Thymus (tissue), 11 donors: Measurements from ENCODE around the gene PPP1R18. TPM values are rescaled to one million over a fixed set of nuclear protein-coding genes. Genes with fewer than 3 reads are reported as not detected.

Source experiments
- DNase-seq, 9 donors: peaks; one replicate each; pipeline ENCODE4 v3.0.0-alpha.2; 2013; ENCODE audit warnings: low spot score in 9 of 9, low read depth in 6 of 9, missing footprints in 1 of 9
- H3K27ac ChIP-seq, 2 donors: one replicate each; pipeline ENCODE4 v1.5.1; 2013; ENCODE audit warnings: control low read depth in 1 of 2, low read depth in 1 of 2, low read length in 1 of 2, mild to moderate bottlenecking in 1 of 2, moderate library complexity in 1 of 2
- H3K27me3 ChIP-seq, 2 donors: one replicate each; pipeline ENCODE4 v1.5.1; 2013; ENCODE audit warnings: low read length in 1 of 2; ENCODE audit not compliant: control insufficient read depth in 2 of 2, insufficient read depth in 1 of 2
- H3K36me3 ChIP-seq, 2 donors: one replicate each; pipeline ENCODE4 v1.5.1; 2013; ENCODE audit warnings: low read length in 1 of 2, mild to moderate bottlenecking in 1 of 2, moderate library complexity in 1 of 2; ENCODE audit not compliant: control insufficient read depth in 2 of 2, insufficient read depth in 2 of 2
- H3K4me1 ChIP-seq, 2 donors: one replicate each; pipeline ENCODE4 v1.5.1; 2013; ENCODE audit warnings: low read length in 2 of 2; ENCODE audit not compliant: control insufficient read depth in 2 of 2, insufficient read depth in 2 of 2
- H3K4me3 ChIP-seq, 2 donors: one replicate each; pipeline ENCODE4 v1.5.1; 2013; ENCODE audit warnings: low read length in 2 of 2, control low read depth in 1 of 2, mild to moderate bottlenecking in 1 of 2
- H3K9me3 ChIP-seq, 2 donors: one replicate each; pipeline ENCODE4 v1.5.1; 2013; ENCODE audit warnings: low read length in 1 of 2, mild to moderate bottlenecking in 1 of 2; ENCODE audit not compliant: control insufficient read depth in 2 of 2, insufficient read depth in 1 of 2
- WGBS: extraction: QIAGEN DNeasy Blood & Tissue Kit; methylation state at CpG from one replicate; pipeline ENCODE4 v1.1.7; 2013; 5-methylcytosine and 5-hydroxymethylcytosine counted together
- polyA plus RNA-seq: library from polyadenylated mRNA; stranded (reverse); fragments of 200-250 nt; gene quantifications from one replicate; pipeline ENCODE4 v1.2.3, GENCODE V29; 2013
- total RNA-seq: library from RNA; stranded (reverse); fragments of 120-200 nt; gene quantifications from one replicate; pipeline ENCODE4 v1.2.4, GENCODE V29; 2013
- donor health status: healthy.

PPP1R18 gene
- total and polyA plus RNA-seq, 2 donors: 47.6 to 115 TPM

- WGBS: 1% methylated on average over 52 of the region's 52 CpGs
- Histone ChIP-seq H3K27ac (peak overlapping the region; percentile 88 to 92), H3K4me3 (peak overlapping the region; percentile 65 to 89), H3K36me3 (peaks cover 0 to 6% of the 10 kb centered on the region in 2 donors), H3K27me3 (no peaks in the 10 kb centered on the region), H3K9me3 (peaks cover 0 to 6% of the 10 kb centered on the region in 2 donors), H3K4me1 (peaks cover 24 to 76% of the 10 kb centered on the region in 2 donors)
- peak in 5 of 9 donors; percentile 41 to 78 (median 70) for DNase-seq
These were observed 638 bp upstream of the PPP1R18 start for GRCh38 chr6:30686908-30687658.

DNA sequence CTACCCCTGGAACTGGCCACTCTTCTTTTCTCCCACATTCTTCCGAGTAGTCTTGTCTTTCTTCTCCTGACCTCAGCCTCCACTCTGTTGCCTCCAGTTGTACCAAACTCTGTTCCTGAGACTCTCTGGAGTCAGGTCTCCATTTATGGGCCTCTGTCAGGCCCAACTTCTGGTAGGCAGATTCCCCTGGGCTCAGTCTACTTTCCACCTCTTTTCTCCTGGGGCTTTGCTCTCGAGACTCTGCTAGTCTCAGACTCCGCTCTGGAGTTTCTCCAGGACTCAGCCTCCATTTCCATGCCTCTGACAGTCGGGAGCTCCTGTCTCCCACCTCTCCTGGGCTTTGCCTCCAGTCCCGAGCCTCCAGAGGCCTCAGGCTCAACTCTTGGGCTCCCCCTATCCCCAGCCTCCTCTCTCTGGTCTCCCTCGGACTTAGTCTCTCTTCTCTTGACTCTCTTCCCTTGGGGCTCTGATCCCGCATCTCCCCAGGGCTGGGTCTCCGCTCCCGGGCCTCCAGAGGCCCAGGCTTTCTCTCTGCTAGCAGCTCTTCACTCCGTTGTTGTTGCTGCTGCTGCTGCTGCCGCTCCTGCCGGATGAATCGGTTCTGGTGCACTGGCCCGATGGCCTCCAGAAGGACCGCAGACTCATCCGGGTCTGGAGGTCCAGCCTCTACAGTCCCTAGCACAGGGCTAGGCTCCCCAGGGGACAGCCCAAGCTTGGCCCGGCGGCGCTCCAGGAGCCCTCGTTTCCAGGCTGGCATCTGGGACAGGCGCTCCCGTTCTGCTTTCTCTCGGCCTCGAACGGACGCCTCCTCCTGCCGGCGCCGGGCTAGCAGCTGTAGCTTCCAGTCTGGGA lies 1.1 kb downstream of the PPP1R18 start:
- Histone ChIP-seq H3K4me3 (peak overlapping the region; percentile 65 to 89), H3K27ac (peak overlapping the region; percentile 98 to 99), H3K9me3 (peaks cover 0 to 8% of the 10 kb centered on the region in 2 donors), H3K36me3 (peaks cover 5 to 19% of the 10 kb centered on the region in 2 donors), H3K27me3 (no peaks in the 10 kb centered on the region), H3K4me1 (peaks cover 33 to 85% of the 10 kb centered on the region in 2 donors)
- peak in 3 of 9 donors; percentile 7 to 47 (median 20) for DNase-seq
- WGBS: 24% methylated on average over 29 of the region's 29 CpGs

DNA sequence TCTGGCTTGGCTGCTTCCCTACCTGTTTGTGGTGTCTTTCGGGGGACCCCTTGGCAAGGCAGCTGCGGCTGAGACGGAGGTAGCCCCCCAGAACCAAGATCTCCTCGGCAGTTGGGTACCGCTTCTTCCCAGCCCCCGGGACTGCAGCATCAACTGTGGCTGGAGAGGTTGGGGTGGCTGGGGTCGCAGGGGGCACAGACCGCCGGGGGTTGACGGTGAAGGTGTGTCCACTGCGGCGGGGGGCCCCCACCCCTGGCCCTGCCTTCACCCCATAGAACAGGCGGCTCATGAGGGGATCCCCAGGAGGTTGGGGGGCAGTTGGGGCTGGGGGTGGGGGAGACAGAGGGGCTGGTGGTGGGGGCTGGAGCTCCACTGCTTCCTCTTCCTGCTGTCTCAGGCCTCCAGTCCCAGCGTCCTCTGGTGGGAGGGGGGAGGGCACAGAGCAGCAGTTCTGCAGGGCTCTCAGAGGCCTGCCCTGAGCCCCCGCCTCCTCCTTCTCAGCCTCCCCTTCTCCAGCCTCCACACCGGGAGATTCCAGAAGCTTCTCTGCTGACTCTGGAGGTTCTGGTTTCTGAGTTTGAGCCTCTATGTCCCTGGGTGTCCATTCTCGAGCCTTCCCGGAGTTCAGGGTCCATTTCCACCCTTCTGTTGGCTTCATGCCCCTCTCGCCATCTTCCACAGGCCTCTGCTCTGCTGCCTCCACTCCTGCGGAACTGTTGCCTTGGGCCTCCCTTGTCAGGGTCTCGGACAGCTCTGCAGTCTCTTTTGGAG lies 1.9 kb downstream of the PPP1R18 start:
- peaks cover 35 to 85% of the 10 kb centered on the region in 2 donors for H3K4me1 ChIP-seq
- H3K4me3 ChIP-seq: peak overlapping the region; percentile 65 to 89
- H3K36me3 ChIP-seq: peaks cover 13 to 27% of the 10 kb centered on the region in 2 donors
- peaks cover 0 to 8% of the 10 kb centered on the region in 2 donors for H3K9me3 ChIP-seq
- H3K27me3 ChIP-seq: no peaks in the 10 kb centered on the region
- peak in 4 of 9 donors; percentile 33 to 82 (median 66) for DNase-seq
- peak overlapping the region; percentile 98 to 99 for H3K27ac ChIP-seq
- 7% methylated on average over 21 of the region's 21 CpGs for WGBS

DNA sequence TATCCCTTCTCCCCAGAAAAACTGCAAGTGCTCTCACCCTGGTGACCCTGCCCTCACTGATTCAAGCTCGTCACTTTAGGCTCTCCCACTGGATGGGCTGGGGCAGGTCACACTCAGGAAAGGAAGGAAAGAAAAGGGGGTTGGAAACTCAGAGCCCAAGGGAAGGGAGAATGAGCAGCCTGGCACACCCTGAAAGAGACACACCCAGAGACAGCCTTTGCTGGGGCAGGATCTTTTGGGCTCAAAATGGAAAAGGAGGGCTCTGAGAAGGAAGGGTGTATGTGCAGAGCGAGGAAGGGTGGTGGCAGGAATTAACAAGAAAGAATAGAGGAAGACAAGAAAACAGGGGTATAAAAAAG lies 2.5 kb downstream of the PPP1R18 start:
- H3K4me1 ChIP-seq: peaks cover 36 to 84% of the 10 kb centered on the region in 2 donors
- peaks cover 0 to 8% of the 10 kb centered on the region in 2 donors for H3K9me3 ChIP-seq
- H3K4me3 ChIP-seq: peak overlapping the region; percentile 65 to 89
- H3K27me3 ChIP-seq: no peaks in the 10 kb centered on the region
- 8% methylated on average over 2 of the region's 2 CpGs for WGBS
- peak overlapping the region; percentile 98 to 99 for H3K27ac ChIP-seq
- peaks cover 14 to 32% of the 10 kb centered on the region in 2 donors for H3K36me3 ChIP-seq
- DNase-seq: peak in 2 of 9 donors; percentile 20 to 37

DNA sequence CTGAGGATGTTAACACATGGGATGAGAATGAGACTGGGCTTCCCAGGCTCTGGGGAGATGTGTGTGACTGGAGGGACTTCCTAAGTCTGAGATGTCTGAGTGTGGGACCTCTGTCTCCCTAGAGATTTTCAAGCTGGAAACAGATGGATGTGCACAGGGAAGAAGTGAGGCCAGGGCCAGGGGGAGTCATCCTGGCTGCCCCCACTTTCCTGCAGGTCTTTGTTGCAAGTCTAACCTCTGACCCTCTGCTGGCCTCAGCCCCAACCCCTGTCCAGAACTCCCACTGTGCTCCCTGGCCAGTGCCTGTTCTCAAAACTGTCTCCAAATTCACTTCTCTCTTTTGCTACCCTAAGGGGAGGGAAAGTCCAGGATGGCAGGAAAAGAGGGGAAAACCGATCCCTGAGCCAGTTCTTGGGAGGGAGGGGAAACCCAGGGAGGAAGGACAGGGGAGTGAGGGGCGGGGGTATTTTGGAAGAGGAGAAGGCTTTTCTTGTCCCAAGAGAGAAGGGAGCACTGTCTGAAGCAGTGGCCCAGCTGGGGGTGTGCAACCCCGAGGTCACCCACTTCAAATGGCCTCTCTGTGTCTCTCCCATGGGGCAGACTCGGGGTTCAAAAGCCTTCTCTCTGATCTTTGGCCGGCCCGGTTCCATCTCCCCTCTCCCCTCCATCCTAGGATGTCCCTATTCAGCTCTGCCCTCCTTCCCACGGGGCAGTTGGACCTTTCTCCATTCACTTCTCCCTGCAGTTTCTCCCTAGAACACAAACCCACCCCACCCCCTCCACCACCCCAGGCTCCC lies 3.1 kb downstream of the PPP1R18 start:
- peak in 2 of 9 donors; percentile 15 to 37 for DNase-seq
- Histone ChIP-seq H3K4me1 (peaks cover 36 to 82% of the 10 kb centered on the region in 2 donors), H3K4me3 (peak overlapping the region; percentile 65 to 89), H3K36me3 (peaks cover 19 to 37% of the 10 kb centered on the region in 2 donors), H3K9me3 (peaks cover 0 to 8% of the 10 kb centered on the region in 2 donors), H3K27ac (peak overlapping the region; percentile 98 to 99), H3K27me3 (no peaks in the 10 kb centered on the region)
- 2% methylated on average over 7 of the region's 7 CpGs for WGBS

DNA sequence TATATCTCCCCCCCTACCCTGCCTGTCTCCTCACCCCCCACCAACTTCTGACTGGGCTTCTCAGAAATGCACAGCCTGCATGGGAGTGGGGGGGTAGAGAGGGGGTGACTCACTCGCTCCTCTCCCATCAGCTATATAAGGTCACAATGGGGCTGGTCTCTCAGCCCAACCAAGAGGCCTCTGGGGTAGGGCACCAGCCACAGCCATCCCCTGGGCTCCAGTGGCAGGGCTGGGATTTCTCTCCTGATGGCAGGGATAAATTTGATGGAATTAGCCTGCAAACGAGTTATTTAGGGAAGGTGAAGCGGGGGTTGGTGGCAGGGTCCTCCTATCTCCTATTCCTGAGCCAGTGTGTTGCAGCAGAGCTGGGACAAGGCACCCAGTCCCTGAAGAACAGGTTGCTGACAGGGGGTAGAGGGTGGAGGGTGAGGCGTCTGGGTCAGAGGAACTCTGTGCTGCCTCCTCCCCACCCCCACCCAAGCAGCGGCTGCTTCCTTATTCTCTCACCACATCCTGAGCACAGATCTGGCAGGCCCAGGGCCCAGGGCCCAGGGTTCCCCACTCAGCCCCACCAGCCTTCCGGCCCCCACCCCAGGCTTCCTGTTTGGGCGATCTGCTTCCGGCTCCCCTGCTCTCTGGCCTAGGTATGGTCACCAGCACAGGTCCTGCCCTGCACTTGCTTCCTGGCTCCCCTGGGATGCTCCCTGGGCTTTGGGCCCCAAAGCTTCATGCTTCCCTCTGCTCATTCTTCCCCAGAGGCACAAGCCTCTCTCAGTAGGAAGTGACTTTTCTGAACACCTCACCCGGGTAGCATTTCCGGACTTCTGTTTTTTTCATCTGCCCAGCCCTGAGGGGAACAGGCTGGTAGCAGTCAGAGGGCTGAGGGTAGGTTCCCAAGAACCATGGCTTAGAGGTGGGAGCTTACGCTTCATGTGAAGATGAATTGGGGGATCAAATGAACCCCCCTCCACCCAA lies 4.0 kb downstream of the PPP1R18 start:
- WGBS: 3% methylated on average over 11 of the region's 11 CpGs
- H3K4me1 ChIP-seq: peaks cover 32 to 73% of the 10 kb centered on the region in 2 donors
- H3K27ac ChIP-seq: peak overlapping the region; percentile 98 to 99
- peaks cover 29 to 45% of the 10 kb centered on the region in 2 donors for H3K36me3 ChIP-seq
- H3K27me3 ChIP-seq: no peaks in the 10 kb centered on the region
- peaks cover 0 to 8% of the 10 kb centered on the region in 2 donors for H3K9me3 ChIP-seq
- peak overlapping the region; percentile 65 to 89 for H3K4me3 ChIP-seq
- peak in 7 of 9 donors; percentile 76 to 95 (median 88) for DNase-seq

GRCh38 chr6:30681766-30682142 lies 4.7 kb downstream of the PPP1R18 start:
- H3K36me3 ChIP-seq: peaks cover 35 to 52% of the 10 kb centered on the region in 2 donors
- 28% methylated on average over 4 of the region's 4 CpGs for WGBS
- no peaks in the 10 kb centered on the region for H3K27me3 ChIP-seq
- H3K27ac ChIP-seq: peak overlapping the region; percentile 98 to 99
- peak in 1 of 9 donors; percentile 7 for DNase-seq
- H3K9me3 ChIP-seq: peaks cover 0 to 8% of the 10 kb centered on the region in 2 donors
- peaks cover 32 to 70% of the 10 kb centered on the region in 2 donors for H3K4me1 ChIP-seq
- peak overlapping the region; percentile 65 to 89 for H3K4me3 ChIP-seq
